A673 (cell line): ENCODE measurements around the gene HP1BP3. TPM values are rescaled to one million over a fixed set of nuclear protein-coding genes. Genes with fewer than 3 reads are reported as not detected.

Experiments
- BruUV-seq: library from RNA; stranded (reverse); fragments of 400-500 nt; replicated peaks from 2 replicates; lab custom pipeline; 2021; lab: Mats Ljungman, UMichigan
- CTCF ChIA-PET: fragments of 300-600 bp; sonication (Branson Sonifier 250); formaldehyde crosslinking; loops from one replicate; lab custom pipeline; 2022; ENCODE audit warnings: antibody characterized with exemption; lab: Charles Lee
- POLR2A ChIA-PET: fragments of 300-600 bp; sonication (Branson Sonifier 250); formaldehyde crosslinking; loops from one replicate; lab custom pipeline; 2022; ENCODE audit warnings: antibody characterized with exemption; ENCODE audit not compliant: low non-redundant PET; lab: Charles Lee
- DNase-seq: peaks from one replicate; pipeline ENCODE4 v3.0.0-alpha.2; 2015; ENCODE audit warnings: low spot score
- H3K27ac ChIP-seq: fragments of 200-600 bp; sonication (generic); 2 replicates; pipeline ENCODE4 v1.5.1; 2016; ENCODE audit warnings: mixed run types, low read depth, mild to moderate bottlenecking, mixed read lengths, antibody characterized with exemption, low read length; ENCODE audit not compliant: poor library complexity, severe bottlenecking
- H3K27me3 ChIP-seq: fragments of 200-600 bp; sonication (generic); replicated peaks from 2 replicates; pipeline ENCODE4 v1.6.1; 2017; ENCODE audit warnings: mixed run types, low read depth, mild to moderate bottlenecking, mixed read lengths, antibody characterized with exemption, low read length; ENCODE audit not compliant: insufficient read depth, poor library complexity
- H3K36me3 ChIP-seq: fragments of 200-600 bp; sonication (generic); 2 replicates; pipeline ENCODE4 v1.6.1; 2016; ENCODE audit warnings: mixed run types, mild to moderate bottlenecking, mixed read lengths, antibody characterized with exemption, low read length; ENCODE audit not compliant: insufficient read depth, poor library complexity, severe bottlenecking
- H3K4me1 ChIP-seq: fragments of 200-600 bp; sonication (generic); 2 replicates; pipeline ENCODE4 v1.6.1; 2017; ENCODE audit warnings: mixed run types, mild to moderate bottlenecking, mixed read lengths, antibody characterized with exemption, low read length; ENCODE audit not compliant: insufficient read depth, poor library complexity, severe bottlenecking
- H3K4me3 ChIP-seq: fragments of 200-600 bp; sonication (generic); 2 replicates; pipeline ENCODE4 v1.5.1; 2016; ENCODE audit warnings: low read depth, mixed run types, mild to moderate bottlenecking, mixed read lengths, low read length; ENCODE audit not compliant: poor library complexity, severe bottlenecking
- H3K9me3 ChIP-seq: fragments of 200-600 bp; sonication (generic); 2 replicates; pipeline ENCODE4 v1.6.1; 2016; ENCODE audit warnings: mixed run types, low read depth, mild to moderate bottlenecking, mixed read lengths, antibody characterized with exemption, low read length; ENCODE audit not compliant: poor library complexity, severe bottlenecking
- CTCF ChIP-seq: fragments of 300-800, 200-600 bp; sonication (generic); conservative IDR thresholded peaks from 2 replicates; pipeline ENCODE4 v1.5.1; 2017; ENCODE audit warnings: low read depth, mild to moderate bottlenecking, antibody characterized with exemption, low read length, moderate library complexity, mixed read lengths
- EZH2 ChIP-seq: fragments of 200-600 bp; sonication (generic); IDR thresholded peaks from 2 replicates; pipeline ENCODE4 v1.6.1; 2017; ENCODE audit warnings: borderline replicate concordance, low read depth, mild to moderate bottlenecking, mixed read lengths, antibody characterized with exemption, low read length; ENCODE audit not compliant: poor library complexity, severe bottlenecking
- intact Hi-C: fragments of 100-400 bp; cut with micrococcal nuclease; formaldehyde crosslinking; loops from one replicate; pipeline ENCODE4 v1.10.0; 2022; ENCODE audit not compliant: unreplicated experiment
- total RNA-seq: library from RNA; stranded (reverse); gene quantifications from 2 replicates; pipeline ENCODE4 v1.2.3, GENCODE V29; 2021

HP1BP3 gene
- total RNA-seq, 1 experiment from 2014 or later: 337 TPM

- intact Hi-C loops: no loop called here
Observed at GRCh38 chr1:20716232-20716631, 70.9 kb downstream of the HP1BP3 start.

GRCh38 chr1:20715406-20715805 is 71.7 kb downstream of the HP1BP3 start:
- no TSS peak for BruUV-seq
- H3K4me1 ChIP-seq: no peaks in the 10 kb centered on the region
- TF ChIP-seq EZH2 (no peak), CTCF (no peak)
- DNase-seq: no peak
- no peak overlapping the region for H3K27ac ChIP-seq
- ChIA-PET CTCF (no interaction called here), POLR2A (no interaction called here)
- H3K36me3 ChIP-seq: no peaks in the 10 kb centered on the region
- H3K27me3 ChIP-seq: no peaks in the 10 kb centered on the region
- no peaks in the 10 kb centered on the region for H3K9me3 ChIP-seq
- H3K4me3 ChIP-seq: no peak overlapping the region
- intact Hi-C loops: no loop called here

More at GRCh38 chr1:20716232-20716631, 70.9 kb downstream of the HP1BP3 start:
- Histone ChIP-seq H3K27me3 (no peaks in the 10 kb centered on the region), H3K4me1 (no peaks in the 10 kb centered on the region), H3K9me3 (no peaks in the 10 kb centered on the region), H3K36me3 (no peaks in the 10 kb centered on the region), H3K4me3 (no peak overlapping the region), H3K27ac (no peak overlapping the region)
- ChIA-PET POLR2A (no interaction called here), CTCF (no interaction called here)
- no TSS peak for BruUV-seq
- TF ChIP-seq EZH2 (no peak), CTCF (no peak)
- no peak for DNase-seq

GRCh38 chr1:20713440-20713839 is 73.7 kb downstream of the HP1BP3 start:
- no TSS peak for BruUV-seq
- H3K4me1 ChIP-seq: no peaks in the 10 kb centered on the region
- TF ChIP-seq EZH2: no peak
- TF ChIP-seq CTCF: no peak

More at GRCh38 chr1:20713440-20713839, 73.7 kb downstream of the HP1BP3 start:
- Histone ChIP-seq H3K9me3 (no peaks in the 10 kb centered on the region), H3K36me3 (no peaks in the 10 kb centered on the region), H3K27me3 (no peaks in the 10 kb centered on the region), H3K27ac (no peak overlapping the region), H3K4me3 (no peak overlapping the region)
- CTCF ChIA-PET: no interaction called here
- intact Hi-C loops: no loop called here
- POLR2A ChIA-PET: no interaction called here
- no peak for DNase-seq
